HUDEP-2 (cell line): Measurements from ENCODE around the gene SMOC2.
"Not testable (repeated sequence)": the region's sequence is repeated elsewhere in the genome, so short reads cannot be mapped to it uniquely, and the experiment has no call there.

Source experiments
- DNase-seq, 76 experiments: peaks; one replicate each; lab custom pipeline; 2025; ENCODE audit not compliant: unreplicated experiment in 76 of 76; lab: John Stamatoyannopoulos, UW

The SMOC2 gene

DNA sequence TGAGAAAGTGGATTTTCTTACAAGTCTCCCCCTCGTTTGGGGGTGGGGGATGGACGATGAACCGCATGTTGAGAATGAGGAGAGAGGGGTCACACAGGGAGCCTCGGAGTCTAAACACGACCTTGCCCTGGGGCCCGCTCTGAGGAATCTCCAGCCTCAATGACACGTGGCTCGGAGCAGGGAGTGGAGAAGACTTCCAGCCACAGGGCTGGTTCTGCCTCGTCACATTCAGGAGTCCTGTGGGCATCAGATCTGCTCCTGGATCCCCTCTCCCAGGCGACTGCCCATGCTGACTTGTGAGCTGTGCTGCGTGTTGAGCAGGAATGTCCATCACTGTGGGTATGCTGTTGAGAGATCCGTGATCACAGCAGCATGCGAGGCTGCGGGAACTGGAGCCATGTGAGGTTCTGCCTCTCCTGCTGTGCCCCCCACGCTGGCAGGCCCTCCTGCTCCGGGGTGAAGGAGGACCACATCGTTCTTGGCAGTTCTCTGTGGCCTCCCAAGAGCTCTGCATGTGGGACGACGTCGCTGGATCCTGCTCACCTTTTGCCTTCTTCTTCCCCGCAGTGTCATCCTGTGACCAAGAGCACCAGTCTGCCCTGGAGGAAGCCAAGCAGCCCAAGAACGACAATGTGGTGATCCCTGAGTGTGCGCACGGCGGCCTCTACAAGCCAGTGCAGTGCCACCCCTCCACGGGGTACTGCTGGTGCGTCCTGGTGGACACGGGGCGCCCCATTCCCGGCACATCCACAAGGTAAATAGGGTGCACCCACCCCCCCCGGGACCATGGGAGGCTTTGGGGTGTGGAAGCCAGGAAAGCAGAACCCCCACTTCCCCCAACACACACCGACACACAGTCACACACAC is 157.5 kb downstream of the SMOC2 start:
- DNase-seq: no peak

DNA sequence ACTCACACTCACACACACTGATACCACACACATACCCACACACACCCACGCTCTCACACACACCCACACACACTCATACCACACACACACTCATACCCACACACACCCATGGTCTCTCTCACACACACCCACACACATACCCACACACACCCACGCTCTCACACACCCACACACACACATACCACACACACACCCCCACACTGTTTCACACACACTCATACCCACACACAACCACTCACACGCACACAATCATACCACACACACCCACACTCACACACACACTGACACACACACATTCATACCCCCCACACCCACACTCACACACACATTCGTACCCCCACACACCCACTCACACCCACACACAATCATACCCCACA is 158.1 kb downstream of the SMOC2 start:
- DNase-seq: no peak

DNA sequence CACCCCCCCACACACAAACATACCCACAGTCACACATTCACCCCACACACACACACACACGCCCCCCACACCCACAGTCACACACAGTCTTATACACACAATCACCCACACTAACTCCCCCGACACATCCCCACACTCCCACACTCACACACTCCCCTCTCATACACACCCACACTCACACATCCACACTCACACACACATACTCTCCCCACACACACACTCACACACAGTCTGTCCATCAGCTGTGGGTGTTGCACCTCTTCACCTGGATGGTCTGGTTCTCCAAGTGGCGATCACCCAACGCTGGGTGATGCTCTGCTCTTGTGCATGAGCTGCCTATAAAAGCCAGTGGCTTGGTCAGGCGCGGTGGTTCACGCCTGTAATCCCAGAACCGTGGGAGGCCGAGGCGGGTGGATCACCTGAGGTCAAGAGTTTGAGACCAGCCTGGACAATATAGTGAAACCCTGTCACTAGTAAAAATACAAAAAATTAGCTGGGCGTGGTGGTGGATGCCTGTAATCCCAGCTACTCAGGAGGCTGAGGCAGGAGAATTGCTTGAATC is 158.9 kb downstream of the SMOC2 start:
- no peak for DNase-seq

DNA sequence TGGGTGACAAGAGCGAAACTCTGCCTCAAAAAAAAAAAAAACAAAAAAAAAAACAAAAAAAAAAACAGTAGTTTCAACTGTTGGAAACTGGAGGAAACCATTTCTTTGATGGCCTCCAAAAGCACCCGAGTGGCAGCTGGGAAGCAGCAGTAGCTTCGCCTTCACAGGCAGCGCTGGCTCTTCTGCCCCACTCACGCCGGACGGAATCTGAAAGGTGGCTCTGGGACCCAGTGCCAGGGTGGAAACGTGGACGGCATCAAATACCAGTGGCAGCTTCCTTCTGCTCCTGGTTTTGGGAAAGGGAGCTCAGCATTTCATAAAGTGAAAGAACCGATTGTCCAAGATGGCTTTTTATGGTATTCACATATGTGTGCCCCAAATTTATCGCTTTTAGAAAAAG is 159.4 kb downstream of the SMOC2 start:
- no peak for DNase-seq

DNA sequence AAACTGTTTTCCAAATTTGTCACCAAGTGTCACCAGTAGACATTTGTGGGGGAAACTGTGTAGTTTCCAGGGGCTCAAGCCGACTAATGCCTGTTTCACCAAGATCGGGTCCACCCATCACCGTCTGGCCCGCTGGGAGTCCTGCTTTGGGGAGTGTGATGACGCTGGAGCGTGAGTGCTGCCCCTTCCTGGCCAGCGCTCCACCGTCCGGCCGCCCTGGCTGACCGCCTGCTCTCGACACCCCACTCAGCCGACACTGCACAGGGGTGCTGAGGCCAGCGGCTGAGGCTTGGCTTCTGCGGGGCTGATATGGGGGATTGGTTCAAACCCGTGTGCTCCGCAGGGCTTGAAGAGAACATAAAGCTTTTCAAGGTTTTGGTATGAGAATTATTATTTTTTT is 160.1 kb downstream of the SMOC2 start:
- DNase-seq: no peak

DNA sequence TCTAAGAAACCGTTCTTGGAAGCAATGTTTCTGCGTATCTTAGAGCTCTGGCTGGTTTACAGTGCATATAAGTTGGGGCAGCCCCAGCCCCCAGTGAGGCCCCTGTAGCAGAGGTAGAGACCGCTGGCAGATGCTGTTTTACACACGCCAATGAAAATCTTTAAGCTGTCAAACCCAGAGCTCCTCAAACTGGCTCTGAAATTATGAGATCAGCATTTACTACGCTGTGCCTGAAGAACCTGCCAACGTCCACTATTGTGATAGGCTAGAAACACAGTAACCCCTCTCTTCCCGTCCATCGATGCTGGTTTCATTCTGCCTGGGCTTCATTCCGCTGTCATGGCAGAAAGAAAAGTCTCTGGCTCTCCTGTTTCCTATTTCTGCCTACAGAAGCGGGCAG is 160.6 kb downstream of the SMOC2 start:
- no peak for DNase-seq

DNA sequence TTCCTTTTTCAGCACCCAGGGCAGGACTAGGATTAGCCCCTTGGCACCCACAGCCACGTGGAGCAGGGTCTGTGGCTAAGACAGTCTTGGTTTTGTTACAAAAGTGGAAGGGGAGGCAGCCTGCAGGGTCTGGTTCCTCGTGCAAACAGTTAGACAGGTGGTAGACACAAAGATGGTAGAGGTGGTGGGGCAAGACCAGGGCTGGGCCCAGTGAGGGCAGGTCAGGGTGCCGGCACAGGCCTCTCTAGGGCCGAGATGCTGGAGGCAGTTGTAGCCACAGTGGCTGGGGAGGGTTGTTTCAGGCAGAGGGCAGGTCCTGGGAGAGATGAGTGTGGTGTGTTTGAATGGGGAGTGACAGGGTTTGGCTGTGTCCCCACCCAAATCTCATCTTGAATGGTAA is 161.6 kb downstream of the SMOC2 start:
- DNase-seq: no peak

DNA sequence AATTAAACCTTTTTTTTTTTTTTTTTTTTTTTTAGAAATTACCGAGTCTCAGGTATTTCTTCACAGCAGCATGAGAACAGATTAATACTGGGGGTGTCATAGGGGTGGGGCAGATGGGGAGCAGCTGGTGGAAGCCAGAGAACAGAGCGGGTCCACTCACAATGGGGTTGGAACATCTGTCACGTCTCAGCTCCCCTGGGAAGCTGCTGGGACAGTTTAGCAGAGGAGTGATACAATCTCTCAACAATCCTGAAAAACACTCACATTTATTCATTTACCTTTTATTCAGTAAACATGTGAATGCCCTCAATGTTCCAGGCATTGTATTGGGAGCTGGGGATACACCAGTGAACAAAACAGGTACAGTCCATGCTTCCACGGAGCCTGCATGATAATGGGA is 162.2 kb downstream of the SMOC2 start:
- no peak for DNase-seq

DNA sequence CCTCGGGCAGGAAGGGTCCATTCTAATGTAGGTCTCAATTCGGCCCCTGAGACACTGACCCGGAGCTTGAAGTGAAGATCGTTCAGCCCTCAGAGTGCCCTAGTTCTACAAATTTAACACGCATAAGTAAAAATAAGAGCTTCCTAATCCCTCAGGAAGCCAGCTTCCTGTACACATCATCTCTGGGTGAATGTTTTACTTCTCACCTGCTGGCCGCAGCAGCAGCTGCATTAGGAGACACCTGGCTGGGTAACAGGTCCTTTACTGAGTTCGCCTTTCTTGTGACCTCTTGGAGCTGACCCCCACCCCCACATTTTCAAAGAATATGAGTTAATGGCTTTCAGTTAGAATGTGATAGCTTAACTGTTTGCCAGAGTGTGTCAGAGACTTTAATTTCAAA is 165.0 kb downstream of the SMOC2 start:
- no peak for DNase-seq

DNA sequence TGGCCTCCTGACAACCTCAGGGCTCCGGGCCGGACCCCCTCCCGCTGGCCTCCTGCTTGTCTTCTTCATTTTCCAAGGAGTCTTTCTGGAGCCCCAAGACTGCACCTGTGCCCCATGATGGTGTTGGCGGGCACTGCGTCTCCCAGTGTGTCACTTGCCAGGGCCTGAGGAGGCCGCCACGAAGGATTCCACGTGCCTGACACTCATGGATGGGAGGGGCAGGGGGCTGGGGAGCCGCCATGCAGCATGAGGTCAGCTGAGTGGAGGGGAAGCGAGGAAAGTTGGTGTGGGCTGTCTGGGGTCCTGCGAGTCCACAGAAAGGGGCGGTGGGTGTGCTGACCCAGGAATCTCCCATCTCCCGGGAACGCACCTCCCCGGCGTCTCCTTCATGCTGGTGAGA is 165.7 kb downstream of the SMOC2 start:
- DNase-seq: no peak

DNA sequence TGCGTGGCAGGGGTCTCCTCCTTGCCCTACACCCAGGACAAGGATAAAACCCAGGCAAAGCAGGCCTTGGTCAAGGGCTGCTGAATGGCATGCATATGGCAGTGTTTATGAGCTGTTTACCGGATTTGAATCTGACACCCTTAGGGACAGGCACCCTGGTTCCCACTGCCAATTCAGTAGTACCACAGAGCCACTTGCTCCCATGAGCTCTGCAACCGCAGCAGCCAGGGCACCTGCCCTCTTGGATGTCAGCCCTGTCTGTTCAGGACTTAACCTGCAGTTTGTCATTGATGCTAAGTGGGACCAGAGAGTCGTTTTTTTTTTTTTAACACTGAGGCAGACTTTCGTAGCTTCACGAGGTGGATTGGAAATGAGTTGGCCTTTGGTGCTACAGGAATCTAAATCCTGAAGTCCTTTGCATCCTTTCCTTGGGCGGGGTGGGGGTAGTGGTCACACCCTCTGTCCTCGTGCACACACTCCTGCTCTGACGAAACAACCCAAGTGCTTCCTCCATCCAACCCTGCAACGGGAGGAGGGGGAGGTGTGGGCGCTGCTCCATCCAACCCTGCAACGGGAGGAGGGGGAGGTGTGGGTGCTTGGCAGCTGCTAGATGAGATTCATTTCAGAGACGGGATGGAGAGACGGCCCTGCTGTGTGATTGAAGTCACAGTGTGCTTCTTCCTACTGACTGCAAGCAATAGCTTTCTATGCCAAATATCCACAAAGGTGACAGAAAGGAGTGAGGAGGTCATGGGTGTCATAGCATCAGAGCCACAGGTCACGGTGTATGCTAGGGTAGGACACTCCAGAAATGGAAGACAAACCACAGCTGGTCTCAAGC is 166.5 kb downstream of the SMOC2 start:
- no peak for DNase-seq

DNA sequence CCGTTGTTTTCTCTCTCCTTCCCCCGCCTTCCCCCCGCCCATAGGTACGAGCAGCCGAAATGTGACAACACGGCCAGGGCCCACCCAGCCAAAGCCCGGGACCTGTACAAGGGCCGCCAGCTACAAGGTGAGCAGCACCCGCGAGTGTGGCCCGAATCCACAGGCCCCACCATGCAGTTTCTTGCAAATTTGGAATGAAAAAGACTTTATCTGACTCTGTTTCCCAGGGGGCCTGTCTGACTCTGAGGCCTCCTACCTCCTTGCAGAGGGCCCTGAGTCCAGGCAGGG is 167.1 kb downstream of the SMOC2 start:
- DNase-seq: no peak

DNA sequence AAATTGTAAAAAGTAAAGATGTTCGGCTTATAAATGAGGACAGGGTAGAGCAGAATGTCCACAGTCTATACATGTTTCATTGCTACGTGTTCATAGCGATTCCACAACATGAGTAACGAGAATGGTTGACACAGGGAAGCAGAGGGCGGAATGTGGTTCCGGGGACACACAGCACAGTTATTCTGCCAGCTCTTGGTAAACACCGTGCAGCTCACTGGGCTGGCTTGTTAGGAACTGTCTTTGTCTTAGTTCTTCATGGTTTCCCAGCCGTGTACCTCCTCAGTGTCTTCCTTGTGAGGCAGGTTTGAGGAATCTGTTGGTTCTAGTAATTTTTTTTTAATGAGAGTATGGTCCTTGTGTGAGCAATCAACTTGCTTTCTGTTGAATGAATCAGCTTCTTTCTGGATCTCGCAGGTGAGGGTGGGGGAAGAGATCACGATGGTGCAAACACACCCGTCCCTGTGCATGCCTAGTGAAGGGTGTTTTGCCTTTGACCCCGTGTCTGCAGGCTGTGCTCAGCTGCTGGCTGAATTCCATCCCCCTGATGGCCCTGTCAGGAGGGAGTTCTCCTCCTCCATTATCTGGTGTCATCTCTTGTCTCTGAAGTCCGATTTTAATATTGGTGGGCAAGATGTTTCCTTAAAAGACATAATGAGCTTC is 168.2 kb downstream of the SMOC2 start:
- no peak for DNase-seq

DNA sequence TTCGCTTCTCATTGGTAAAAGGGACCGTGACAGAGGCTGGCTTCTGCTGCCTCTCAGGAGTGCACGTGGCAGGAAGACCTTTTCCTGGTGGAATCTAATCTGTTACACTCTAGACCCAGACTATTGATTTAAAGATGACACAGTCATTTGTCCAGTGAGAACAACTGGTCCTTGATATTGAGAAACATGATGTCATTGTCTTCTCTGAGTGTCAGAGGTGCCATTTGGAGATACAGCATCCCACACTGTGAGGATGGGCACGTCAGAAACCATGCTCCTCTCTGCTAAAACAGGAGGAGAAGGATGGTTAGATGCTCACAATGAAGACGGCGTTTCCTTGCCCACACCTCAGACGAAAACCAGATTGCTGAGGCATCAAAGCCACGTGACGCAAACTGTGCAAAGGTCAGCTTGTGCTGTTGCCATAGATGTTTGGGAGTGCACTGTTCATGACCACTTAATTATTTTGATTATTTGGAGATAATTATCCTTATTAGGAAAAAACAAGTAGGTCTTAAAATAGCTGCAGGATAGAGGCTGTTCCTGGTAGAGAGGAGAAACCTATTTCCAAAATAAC is 169.0 kb downstream of the SMOC2 start:
- DNase-seq: no peak

DNA sequence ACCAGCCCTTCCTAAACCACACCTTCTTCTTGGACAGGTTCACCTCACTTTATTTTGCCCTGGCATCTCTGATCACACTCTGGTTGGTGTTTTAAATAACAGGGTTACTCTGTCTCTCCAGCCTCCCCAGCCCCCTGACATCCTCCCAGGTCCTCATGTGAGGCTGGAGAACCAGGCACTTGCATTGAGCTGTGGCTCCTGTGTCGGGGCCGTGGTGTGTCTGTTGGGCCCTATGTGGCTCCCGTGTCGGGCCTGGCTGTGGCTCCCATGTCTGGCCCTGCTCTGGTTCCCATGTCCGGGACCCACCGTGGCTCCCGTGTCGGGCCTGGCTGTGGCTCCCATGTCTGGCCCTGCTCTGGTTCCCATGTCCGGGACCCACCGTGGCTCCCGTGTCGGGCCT is 170.0 kb downstream of the SMOC2 start:
- not testable (repeated sequence) for DNase-seq

DNA sequence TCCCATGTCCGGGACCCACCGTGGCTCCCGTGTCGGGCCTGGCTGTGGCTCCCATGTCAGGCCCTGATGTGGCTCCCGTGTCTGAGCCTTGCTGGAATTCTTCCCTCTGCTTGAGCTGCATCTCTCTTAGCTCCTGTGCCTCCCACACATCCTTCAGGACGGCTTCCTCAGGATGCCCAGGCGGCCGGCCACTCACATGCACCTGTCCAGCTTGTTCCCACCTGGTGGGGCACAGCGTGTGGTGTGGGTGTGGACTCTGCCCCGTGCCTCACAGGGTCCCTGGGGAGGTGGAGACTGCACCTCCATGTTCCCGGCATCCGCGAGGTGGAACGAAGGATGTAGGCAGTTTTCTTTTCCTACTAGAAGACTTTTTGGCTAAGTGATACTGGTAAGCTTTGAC is 170.7 kb downstream of the SMOC2 start:
- DNase-seq: no peak

DNA sequence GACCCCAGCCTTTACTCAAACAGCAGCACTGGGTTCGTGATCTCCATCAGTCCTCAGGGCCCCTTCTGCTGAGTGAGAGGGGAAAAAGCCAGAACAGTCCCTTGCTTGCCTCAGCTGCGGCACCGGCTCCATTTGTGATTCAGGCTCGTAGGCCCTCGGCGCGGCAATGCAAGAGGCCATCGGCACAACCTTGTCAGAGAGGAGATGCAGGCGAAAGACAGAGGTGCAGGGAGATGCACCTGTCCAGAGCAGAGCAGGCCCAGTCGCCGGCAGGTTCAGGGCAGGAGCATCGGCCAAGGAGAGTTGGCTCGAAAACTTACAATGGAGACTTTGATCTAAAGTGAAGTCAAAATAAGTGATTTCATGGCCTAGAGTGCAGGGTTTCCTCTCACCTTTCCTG is 171.6 kb downstream of the SMOC2 start:
- no peak for DNase-seq

DNA sequence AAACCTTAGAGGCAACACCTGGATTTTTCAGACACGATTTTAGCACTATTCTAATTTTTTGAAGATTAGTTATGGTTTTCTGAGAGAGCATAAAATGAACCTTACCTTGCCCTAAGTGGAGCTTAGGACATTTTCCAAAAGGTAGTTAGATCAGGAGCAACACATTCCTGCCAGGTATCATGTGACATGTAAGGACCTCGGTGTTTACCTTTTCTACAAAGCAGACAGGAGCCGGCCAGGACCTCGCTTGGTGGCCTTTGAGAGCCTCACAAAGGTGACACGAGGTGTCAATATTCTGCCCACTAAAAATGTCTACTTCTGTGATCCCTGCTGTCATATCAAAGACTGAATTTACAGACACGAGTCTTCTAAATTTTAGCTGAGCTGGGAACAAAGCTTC is 174.9 kb downstream of the SMOC2 start:
- no peak for DNase-seq

DNA sequence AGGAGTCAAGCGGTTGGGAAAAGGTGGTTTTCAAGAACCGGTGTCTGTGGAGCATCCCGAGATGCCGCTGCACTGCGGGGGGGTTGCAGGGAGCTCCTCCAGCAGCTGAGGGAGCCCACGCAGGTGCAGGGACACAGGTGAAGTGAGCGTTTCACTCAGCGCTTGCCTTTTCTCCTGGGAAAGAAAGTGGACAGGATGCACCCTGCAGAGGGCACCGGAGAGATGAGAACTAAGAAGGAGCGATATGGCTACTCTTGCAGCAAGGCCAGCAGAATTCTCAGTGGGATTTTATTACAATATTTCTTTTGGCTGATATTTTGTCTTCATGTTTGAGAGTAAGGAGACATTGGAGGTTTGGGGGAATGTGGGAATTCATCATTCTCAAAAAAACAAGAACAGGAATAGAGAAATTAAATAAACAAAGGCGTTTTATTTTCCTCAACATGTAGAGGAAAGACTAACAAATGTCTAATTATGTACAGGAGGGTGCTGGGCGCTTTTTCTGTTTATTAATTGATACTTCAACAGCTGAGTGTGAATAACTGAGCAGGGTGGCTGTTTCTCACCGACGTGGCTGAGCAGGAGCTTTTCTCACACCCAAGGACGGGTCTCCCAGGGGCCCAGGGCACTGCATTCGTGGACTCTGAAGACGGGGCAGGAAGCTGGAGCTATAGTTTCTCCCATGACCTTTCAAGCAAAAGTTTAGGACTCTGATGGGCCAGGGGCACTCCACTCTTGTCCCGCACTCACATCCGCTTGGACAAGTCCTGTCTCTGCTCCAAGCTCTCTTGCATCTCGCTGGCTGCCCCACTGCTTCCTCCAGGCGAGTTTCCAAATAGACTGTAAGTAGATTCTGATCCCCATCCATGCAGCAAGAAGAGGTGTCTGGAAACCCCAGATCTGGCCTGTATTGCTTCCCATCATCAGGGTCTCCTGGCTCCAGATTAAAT is 176.1 kb downstream of the SMOC2 start:
- no peak for DNase-seq
